Central memory CD4-positive, alpha-beta T cell (primary cell): ENCODE measurements around the gene RXRG.
A peak's percentile ranks its signal among the peaks of the same experiment; 100 is the strongest.

Experiments used
- DNase-seq: peaks from one replicate; pipeline ENCODE4 v3.0.0; 2022

RXRG gene

DNA sequence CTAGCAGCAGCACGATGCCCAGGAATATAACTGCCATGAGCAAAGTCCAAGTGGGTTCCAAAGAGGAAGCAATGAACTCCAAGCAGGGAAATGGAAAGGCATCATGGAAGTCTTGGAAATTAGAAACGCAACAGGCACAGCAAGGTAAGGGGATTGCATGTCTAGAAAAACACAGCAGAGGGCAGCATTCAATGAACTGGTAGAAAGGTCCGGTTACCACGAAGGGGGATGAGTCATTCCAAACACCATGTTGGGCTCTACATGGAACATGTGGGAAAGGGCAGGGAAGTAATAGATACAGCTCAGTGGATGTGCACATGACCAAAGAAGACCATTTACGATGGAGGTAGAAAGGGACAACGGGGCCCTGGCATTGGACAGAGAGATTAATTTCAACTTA lies 36.4 kb downstream of the RXRG start:
- no peak for DNase-seq

- no peak for DNase-seq
These were observed 37.5 kb downstream of the RXRG start for GRCh38 chr1:165407398-165407797.

DNA sequence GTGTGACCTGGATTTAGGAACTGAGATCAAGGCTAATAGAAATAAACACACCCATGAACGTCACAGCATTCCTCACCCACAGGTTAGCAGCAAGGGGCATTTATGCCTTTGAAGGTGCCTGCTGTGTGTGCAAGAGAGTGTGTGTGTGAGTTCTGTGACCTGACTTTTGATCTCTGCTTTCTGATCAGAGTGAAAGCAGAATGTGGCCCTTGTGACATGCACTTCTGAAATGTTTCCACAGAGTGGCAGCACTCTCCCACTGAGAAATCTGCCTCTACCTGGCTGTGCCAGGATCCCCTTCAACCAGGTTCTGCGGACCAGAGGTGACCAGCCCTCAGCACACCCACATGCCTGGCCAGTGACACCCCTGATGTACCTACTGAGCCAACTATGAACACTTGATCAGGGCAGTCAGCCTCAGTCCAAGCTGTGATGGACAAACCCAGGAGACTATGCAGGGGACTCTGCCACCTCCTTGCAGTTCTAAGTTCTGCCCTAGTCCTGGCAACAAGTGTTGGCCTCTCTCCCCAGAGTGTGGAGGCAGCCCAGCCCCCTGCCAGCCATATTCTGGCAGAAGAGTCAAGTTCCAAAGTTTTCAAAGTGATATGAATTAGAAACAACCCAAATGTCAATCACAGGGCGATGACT lies 41.0 kb downstream of the RXRG start:
- no peak for DNase-seq

DNA sequence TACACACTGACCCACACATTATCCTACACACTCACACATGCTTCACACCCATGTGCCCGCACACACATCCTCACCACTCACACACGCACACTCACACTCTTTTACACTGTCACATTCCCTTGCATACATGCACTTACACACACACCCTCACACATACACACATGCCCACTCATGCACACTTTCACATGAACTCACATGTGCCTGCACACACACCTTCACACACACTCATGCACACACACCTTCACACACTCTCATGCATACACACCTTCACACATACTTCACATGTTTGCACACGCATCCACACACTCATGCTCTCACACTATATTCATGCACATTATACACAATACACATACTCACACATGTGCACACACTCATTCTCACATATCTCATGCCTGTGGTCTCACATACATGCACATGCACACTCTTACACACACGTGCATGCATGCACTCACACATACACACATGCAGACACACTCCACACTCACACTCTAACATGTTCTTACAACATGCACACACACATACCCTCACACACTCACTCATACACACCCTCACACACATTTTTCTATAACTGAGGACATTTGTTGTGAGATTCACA lies 42.3 kb downstream of the RXRG start:
- no peak for DNase-seq

- DNase-seq: no peak
These were observed 47.0 kb downstream of the RXRG start for GRCh38 chr1:165397944-165398343.

DNA sequence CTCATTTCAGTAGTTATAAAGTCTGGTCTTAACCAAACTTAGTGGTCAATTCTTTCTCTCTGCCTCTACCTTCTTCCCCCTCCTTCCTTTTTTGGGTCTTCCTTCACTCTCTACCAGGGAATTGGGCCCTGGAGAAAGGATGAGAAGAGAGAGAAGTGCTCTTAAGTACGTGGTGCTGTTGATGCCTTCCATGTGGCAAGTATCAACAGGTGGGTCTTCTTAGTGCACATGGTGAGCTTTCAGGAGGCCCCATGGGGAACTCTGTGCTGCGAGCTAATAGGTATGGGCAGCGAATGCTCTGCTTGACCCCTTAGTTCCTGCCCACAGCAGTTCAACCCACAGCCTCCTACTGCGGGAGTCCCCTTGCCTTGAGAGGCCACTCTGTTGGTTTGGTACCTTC lies 49.0 kb downstream of the RXRG start:
- no peak for DNase-seq

- no peak for DNase-seq
These were observed 49.4 kb downstream of the RXRG start for GRCh38 chr1:165395478-165395877.

- peak; percentile 93 for DNase-seq
These were observed 52.0 kb downstream of the RXRG start for GRCh38 chr1:165392634-165393571.

DNA sequence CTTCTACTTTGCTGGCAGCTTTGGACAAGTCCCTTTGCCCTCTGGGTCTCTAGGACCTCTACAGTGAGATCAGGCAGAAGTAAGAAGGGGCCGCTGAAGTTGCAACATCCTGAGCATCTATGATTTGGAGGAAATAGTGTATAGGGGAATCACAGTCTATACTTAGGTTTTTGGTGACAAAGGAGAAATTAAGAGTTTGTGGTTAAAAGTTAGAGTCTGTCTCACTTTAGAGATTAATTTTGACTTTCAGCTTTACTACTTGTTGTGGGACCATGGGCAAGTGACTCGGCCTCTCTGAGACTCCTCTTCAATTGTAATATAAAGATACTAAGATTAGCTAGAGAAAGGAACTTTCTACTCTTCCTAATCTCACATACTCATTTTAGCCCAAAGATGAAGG lies 55.3 kb downstream of the RXRG start:
- no peak for DNase-seq

DNA sequence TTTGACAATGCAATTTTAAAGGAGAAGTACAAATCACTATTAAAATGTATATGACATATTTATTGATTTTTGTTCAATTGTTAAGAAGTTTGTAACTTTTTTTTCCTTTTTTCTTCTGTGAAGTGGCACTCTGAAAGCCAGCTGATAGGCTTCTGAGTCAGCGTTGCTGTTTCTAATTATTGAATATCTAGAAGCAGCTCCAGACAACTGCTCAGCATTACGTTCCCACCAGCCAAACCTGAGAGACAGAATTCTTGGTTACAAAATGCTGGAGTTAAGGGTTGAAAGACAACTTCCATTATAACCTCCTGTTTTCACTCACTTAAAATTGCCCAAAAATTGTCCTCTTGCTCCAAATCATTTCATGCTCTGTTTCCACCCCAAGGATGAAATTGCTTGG lies 57.0 kb downstream of the RXRG start:
- no peak for DNase-seq

DNA sequence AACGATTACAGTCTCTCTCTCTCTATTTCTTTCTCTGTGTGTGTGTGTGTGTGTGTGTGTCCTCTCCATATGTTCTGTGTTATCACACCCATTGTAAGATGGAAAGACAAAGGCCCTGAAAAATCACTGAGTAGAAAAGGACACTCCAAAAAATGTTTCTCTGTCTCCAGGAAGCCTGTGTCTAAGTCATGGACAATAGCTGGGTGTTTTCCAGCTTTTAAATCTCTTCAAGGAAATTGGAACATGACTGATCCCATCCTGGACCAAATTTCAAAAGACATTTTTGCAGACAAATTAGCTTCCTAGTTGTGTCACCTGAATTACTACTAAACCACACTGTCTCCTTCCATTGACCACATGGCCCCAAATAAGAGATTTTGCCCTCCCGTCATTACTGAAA lies 57.4 kb downstream of the RXRG start:
- DNase-seq: no peak

DNA sequence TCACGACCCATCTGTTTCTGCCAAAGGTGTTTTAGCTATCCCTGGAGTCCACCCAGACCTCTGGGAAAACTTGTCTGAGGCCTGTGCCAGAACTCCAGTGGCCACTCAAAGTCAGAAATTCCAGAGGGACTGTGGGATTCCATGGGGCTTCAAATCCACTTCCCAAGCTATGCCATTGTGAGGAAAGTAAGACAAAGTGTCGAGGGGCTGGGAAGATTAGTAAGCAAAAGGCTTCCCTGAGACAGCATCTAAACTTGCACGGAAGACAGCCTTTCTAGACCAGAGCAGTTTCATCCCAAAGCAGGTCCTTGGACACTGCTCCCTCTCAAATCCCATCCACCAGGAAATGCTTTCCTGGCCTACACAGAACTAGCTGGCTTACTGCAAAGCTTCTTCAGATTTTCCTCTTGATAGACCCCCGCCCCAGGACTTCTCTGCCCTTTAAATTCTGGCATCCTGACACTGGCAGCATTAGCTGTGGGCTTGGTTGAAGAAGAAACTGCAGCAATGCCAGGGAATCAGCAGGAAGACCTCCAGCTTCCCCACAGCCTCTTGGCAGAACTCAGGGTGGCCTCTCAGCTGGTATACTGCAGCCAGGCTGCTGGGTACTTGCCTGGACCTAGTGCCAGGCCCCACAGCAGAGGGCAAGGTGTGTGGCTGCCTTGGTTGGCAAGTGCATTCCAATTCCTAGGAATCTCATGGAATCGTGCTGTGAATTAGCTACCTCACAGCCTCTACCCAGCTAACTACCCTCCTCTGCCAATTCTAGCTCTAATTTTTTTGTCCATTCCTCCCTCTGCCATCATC lies 61.1 kb downstream of the RXRG start:
- DNase-seq: no peak

DNA sequence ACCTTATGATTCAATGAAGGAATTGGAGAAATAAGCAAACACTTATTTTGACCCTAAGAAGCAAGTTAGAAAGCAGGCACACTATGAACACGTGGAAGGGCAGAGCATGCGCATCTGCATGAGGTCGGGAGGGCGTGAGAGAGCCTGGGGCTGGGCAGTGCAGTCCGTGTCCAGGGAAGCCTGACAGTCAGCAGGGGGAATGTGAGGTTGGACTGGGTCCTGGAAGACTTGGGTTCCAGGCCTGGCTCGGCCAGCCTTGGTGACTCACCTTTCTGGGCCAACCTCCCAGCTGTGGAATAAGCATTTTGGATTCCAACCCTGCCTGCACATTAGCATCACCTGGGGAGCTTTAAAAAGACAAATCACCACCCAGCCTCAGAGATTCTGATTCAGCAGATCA lies 61.9 kb downstream of the RXRG start:
- DNase-seq: no peak

DNA sequence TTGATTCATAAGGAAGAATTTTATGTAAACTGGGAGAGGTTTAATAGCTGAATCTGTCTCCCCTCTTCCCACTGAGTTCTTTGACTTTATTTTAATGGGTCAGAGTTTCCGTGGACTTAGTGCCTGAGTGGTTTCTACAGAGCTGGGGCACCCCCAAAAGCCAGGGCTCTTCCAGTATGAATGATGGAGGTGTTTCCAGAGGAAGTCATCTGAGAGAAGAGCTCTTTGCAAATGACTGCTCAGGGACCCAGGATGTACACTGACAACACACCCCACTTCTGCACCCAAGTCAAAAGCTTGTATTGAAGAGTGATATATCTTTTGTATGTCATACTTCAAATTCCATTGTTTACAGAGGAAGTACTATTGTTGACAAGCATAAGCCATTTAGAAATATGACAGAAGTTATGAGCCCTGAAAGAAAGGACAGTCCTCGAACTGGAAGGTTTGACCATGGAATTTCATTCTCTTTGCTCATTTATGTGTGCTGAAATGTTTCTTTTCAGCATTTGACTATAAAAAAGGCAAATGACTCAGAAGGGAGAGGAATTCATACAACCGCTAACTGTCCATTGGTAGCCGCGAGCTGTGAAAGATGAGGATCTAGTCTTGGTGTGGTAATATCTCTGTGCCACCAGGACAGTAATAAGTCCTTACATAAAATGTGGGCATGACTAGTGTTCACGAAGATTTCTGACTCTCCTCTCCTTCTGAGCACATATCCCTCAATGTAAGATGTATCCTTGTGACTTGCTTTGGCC lies 63.0 kb downstream of the RXRG start:
- DNase-seq: no peak

GRCh38 chr1:165376811-165377311 lies 68.1 kb downstream of the RXRG start:
- no peak for DNase-seq

DNA sequence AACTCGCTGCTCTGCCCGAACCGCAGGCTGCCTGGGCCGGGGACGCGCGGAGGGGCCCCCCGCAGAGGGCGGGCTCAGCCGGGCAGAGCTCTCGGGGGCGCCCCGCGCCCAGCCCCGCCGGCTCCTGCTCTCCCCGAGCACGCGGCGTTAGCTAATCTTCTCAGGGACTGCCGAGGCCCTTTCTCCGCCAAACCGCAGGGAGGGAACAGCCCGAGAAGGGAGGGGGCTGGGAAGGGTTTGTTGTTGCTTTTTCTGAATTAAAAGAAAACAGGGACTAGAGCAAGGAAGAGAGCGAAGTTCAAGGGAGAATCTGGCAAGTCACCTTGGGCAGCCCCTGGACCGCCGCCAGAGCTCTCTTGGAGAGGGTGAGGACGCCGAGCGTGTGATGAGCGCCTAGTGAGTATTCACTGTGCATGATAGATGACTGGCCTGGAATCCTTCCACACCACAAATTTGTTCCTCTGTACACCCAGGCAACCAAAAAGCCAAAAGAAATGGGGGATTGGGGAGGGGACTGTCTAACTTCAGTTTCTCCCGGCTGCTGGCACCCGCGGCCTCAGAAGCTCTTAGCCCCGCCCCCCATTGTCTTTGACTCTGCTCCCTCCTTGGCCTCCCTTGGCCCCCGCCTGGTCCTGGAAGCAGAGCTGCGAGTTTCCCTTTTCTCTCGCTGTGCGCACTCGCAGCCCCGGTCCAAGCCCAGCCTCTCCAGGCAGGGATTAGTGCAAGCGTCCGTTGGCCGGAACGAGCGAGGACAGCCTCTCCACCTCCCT lies 68.7 kb downstream of the RXRG start:
- peak; percentile 2 for DNase-seq

GRCh38 chr1:165375623-165376022 lies 69.3 kb downstream of the RXRG start:
- no peak for DNase-seq

DNA sequence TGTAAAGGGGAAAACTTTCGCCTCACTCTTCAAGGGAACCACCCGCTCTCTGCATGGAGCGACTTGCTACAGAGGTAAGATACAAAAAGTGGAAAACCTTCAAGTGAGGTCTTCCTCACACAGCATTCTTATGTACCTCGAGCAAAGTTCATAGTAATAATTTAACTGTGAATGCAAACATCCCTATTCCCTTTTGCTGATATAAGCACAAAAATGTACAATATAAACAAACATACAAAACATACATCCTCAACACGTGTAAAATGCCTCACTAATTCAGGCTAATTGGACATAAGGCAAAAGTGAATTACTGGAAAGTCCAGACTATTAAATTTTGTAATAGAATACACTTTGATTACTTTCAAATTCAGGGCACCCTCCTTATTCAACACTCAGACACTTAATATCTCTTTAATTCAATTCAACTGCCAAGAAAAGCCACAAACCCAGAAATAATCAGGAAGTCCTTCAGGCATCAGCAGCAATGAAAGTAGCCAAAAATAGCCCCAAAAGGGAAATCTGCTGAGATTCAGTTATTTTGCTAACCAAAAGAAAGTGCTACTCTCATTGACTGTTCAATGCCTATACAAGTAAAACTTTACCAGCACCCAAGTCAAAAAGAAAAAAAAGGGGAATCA lies 73.2 kb downstream of the RXRG start:
- no peak for DNase-seq

DNA sequence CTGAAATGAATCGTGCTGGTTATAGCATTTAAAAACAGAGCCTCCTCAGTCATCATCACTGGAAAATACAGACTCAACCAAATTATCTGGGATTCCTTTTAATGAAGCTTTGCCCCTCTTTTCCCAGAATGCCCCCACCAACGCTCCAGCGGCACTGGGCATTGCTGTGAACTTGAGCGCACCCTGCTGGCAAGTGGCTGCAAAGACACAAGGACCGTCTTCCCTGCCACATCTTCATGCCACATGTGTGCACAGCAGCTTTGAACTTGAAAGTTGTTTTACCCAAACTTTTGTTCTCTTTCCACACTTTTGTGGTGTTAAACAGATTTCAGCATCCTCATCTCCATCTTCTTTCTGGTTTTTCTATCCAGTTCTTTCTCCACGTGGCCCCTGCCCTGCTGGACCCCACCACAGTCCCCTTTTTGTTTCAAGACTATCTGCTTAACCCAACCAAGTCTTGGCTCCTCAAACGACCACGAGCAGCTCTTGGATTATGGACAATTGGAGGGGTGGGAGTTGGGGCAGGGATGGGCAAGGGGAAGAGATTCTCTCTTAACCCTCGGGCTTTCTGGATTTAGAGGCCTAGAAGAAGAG lies 75.6 kb downstream of the RXRG start:
- peak; percentile 26 for DNase-seq

- peak; percentile 52 for DNase-seq
These were observed 77.4 kb downstream of the RXRG start for GRCh38 chr1:165367375-165367993.
